Adipocyte (in vitro differentiated cells): Measurements from ENCODE around the gene PDE4B.

ENCODE experiments used
- DNase-seq: peaks from one replicate; pipeline ENCODE4 v3.0.0-alpha.2; 2015; ENCODE audit warnings: low read depth
- H3K27me3 ChIP-seq: replicated peaks from 2 replicates; pipeline ENCODE4 v1.7.0; 2013; ENCODE audit warnings: mild to moderate bottlenecking, low read length, moderate library complexity; ENCODE audit not compliant: control insufficient read depth, insufficient read depth
- H3K36me3 ChIP-seq: 2 replicates; pipeline ENCODE4 v1.7.0; 2013; ENCODE audit warnings: low read length, mild to moderate bottlenecking, moderate library complexity; ENCODE audit not compliant: control insufficient read depth, insufficient read depth, severe bottlenecking
- H3K4me1 ChIP-seq: 2 replicates; pipeline ENCODE4 v1.7.0; 2013; ENCODE audit warnings: mild to moderate bottlenecking, low read length, moderate library complexity; ENCODE audit not compliant: control insufficient read depth, insufficient read depth
- H3K4me3 ChIP-seq: 2 replicates; pipeline ENCODE4 v1.7.0; 2013; ENCODE audit warnings: mild to moderate bottlenecking, low read length, moderate library complexity
- H3K9ac ChIP-seq: 2 replicates; pipeline ENCODE4 v1.7.0; 2013; ENCODE audit warnings: mild to moderate bottlenecking, low read length, moderate library complexity
- H3K9me3 ChIP-seq: 2 replicates; pipeline ENCODE4 v1.7.0; 2013; ENCODE audit warnings: mild to moderate bottlenecking, low read length, moderate library complexity; ENCODE audit not compliant: control insufficient read depth

The PDE4B gene

GRCh38 chr1:66167267-66167666, 374.6 kb downstream of the PDE4B start:
- Histone ChIP-seq H3K9ac (no peak overlapping the region), H3K9me3 (no peaks in the 10 kb centered on the region), H3K4me3 (no peak overlapping the region), H3K4me1 (peaks cover 11% of the 10 kb centered on the region), H3K27me3 (no peaks in the 10 kb centered on the region), H3K36me3 (no peaks in the 10 kb centered on the region)
- no peak for DNase-seq

GRCh38 chr1:66168467-66168887, 375.8 kb downstream of the PDE4B start:
- Histone ChIP-seq H3K9ac (no peak overlapping the region), H3K4me3 (no peak overlapping the region), H3K4me1 (peaks cover 11% of the 10 kb centered on the region), H3K9me3 (no peaks in the 10 kb centered on the region), H3K36me3 (no peaks in the 10 kb centered on the region), H3K27me3 (no peaks in the 10 kb centered on the region)
- no peak for DNase-seq

GRCh38 chr1:66168948-66169671, 376.4 kb downstream of the PDE4B start:
- H3K9ac ChIP-seq, result no peak overlapping the region
- H3K36me3 ChIP-seq, result no peaks in the 10 kb centered on the region
- peaks cover 11% of the 10 kb centered on the region for H3K4me1 ChIP-seq
- peak; percentile 15 for DNase-seq
- no peaks in the 10 kb centered on the region for H3K9me3 ChIP-seq
- H3K27me3 ChIP-seq, result no peaks in the 10 kb centered on the region
- H3K4me3 ChIP-seq, result no peak overlapping the region

GRCh38 chr1:66172272-66172671, 379.6 kb downstream of the PDE4B start:
- no peak overlapping the region for H3K4me3 ChIP-seq
- DNase-seq, result no peak
- no peaks in the 10 kb centered on the region for H3K9me3 ChIP-seq
- no peaks in the 10 kb centered on the region for H3K27me3 ChIP-seq
- no peaks in the 10 kb centered on the region for H3K36me3 ChIP-seq
- H3K4me1 ChIP-seq, result peaks cover 11% of the 10 kb centered on the region
- H3K9ac ChIP-seq, result no peak overlapping the region

- Histone ChIP-seq H3K9me3 (no peaks in the 10 kb centered on the region), H3K4me1 (no peaks in the 10 kb centered on the region), H3K9ac (no peak overlapping the region), H3K36me3 (no peaks in the 10 kb centered on the region), H3K27me3 (no peaks in the 10 kb centered on the region), H3K4me3 (no peak overlapping the region)
- no peak for DNase-seq
These were observed 382.4 kb downstream of the PDE4B start for GRCh38 chr1:66175098-66175497.

GRCh38 chr1:66175581-66175980, 382.9 kb downstream of the PDE4B start:
- H3K4me1 ChIP-seq, result no peaks in the 10 kb centered on the region
- no peaks in the 10 kb centered on the region for H3K36me3 ChIP-seq
- no peak overlapping the region for H3K4me3 ChIP-seq
- H3K9ac ChIP-seq, result no peak overlapping the region
- H3K27me3 ChIP-seq, result no peaks in the 10 kb centered on the region
- H3K9me3 ChIP-seq, result no peaks in the 10 kb centered on the region
- no peak for DNase-seq

GRCh38 chr1:66176012-66176715, 383.5 kb downstream of the PDE4B start:
- no peak overlapping the region for H3K9ac ChIP-seq
- no peaks in the 10 kb centered on the region for H3K27me3 ChIP-seq
- no peaks in the 10 kb centered on the region for H3K36me3 ChIP-seq
- DNase-seq, result no peak
- no peak overlapping the region for H3K4me3 ChIP-seq
- H3K4me1 ChIP-seq, result no peaks in the 10 kb centered on the region
- H3K9me3 ChIP-seq, result no peaks in the 10 kb centered on the region

GRCh38 chr1:66176832-66177231, 384.1 kb downstream of the PDE4B start:
- H3K36me3 ChIP-seq, result no peaks in the 10 kb centered on the region
- no peak overlapping the region for H3K9ac ChIP-seq
- no peaks in the 10 kb centered on the region for H3K27me3 ChIP-seq
- no peaks in the 10 kb centered on the region for H3K4me1 ChIP-seq
- no peak overlapping the region for H3K4me3 ChIP-seq
- DNase-seq, result no peak
- no peaks in the 10 kb centered on the region for H3K9me3 ChIP-seq

- no peak overlapping the region for H3K9ac ChIP-seq
- no peaks in the 10 kb centered on the region for H3K9me3 ChIP-seq
- H3K4me1 ChIP-seq, result peaks cover 3% of the 10 kb centered on the region
- no peak overlapping the region for H3K4me3 ChIP-seq
- H3K27me3 ChIP-seq, result no peaks in the 10 kb centered on the region
- DNase-seq, result no peak
- H3K36me3 ChIP-seq, result no peaks in the 10 kb centered on the region
These were observed 384.8 kb downstream of the PDE4B start for GRCh38 chr1:66177510-66177909.

- peaks cover 5% of the 10 kb centered on the region for H3K4me1 ChIP-seq
- no peaks in the 10 kb centered on the region for H3K9me3 ChIP-seq
- DNase-seq, result no peak
- H3K27me3 ChIP-seq, result no peaks in the 10 kb centered on the region
- no peaks in the 10 kb centered on the region for H3K36me3 ChIP-seq
- H3K4me3 ChIP-seq, result no peak overlapping the region
- H3K9ac ChIP-seq, result no peak overlapping the region
These were observed 389.3 kb downstream of the PDE4B start for GRCh38 chr1:66182026-66182425.

GRCh38 chr1:66182551-66183178, 390.0 kb downstream of the PDE4B start:
- Histone ChIP-seq H3K9ac (no peak overlapping the region), H3K9me3 (no peaks in the 10 kb centered on the region), H3K4me3 (no peak overlapping the region), H3K4me1 (peaks cover 5% of the 10 kb centered on the region), H3K27me3 (no peaks in the 10 kb centered on the region), H3K36me3 (no peaks in the 10 kb centered on the region)
- peak; percentile 77 for DNase-seq
